ENCODE data around the gene BRD3OS.

DNA sequence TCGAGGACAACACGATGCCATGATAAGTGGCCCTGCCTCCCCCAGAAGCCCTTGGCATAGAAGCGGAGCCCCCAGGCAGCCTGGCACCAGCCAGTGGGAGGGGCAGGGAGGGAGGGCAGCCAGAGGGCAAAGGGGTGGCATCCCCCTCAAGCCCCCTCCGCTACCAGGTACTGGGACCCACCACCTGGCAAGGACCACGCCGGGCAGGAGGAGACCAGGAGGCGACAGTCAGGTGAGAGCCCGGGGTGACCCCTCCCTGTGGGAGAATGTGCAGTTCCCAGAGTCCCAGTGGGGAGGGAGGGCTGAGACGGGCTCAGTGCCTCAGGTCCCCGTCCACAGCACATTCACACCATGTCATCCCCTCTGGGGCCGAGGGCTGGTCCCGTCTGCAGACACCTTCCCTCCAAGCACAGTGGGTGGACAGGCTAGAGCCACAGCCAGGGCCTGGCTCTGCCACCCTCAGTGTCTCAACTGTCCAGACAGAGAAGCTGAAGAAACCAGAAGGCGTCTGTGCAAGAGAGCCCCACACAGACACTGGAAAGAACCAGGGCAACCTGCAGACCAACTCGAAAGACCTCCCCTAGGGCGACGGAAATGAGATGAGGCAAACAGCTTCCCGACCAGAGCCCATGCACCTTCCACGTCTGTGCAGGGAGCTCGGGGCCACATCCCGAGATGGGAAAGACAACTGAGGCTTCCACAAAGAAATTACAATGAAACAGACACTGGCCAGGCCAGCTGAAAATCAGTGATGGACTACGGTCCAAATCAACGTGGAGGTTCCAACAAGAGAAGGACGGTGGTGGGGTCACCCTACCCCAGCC, 31.4 kb downstream of the BRD3OS start:
- TF ChIP-seq ELF4 (IDR thresholded peaks at IDR 0.05), result no peak
- TF ChIP-seq SP1 (IDR thresholded peaks at IDR 0.05), result no peak
- TF ChIP-seq BHLHE40 (IDR thresholded peaks at IDR 0.05; ENCODE audit: borderline replicate concordance), result no peak
- no peak for TF ChIP-seq LEF1 (IDR thresholded peaks at IDR 0.05; ENCODE audit: borderline replicate concordance)
- TF ChIP-seq SUZ12 (IDR thresholded peaks at IDR 0.05), result no peak
